NCI-H774 (cell line): Measurements from ENCODE around the gene KRT20.
"Not testable (repeated sequence)": the region's sequence is repeated elsewhere in the genome, so short reads cannot be mapped to it uniquely, and the experiment has no call there.

Experiments used
- DNase-seq: peaks from one replicate; lab custom pipeline; 2025; lab: John Stamatoyannopoulos, UW

The KRT20 gene

GRCh38 chr17:40896916-40897455 is 11.9 kb upstream of the KRT20 start:
- no peak for DNase-seq

DNA sequence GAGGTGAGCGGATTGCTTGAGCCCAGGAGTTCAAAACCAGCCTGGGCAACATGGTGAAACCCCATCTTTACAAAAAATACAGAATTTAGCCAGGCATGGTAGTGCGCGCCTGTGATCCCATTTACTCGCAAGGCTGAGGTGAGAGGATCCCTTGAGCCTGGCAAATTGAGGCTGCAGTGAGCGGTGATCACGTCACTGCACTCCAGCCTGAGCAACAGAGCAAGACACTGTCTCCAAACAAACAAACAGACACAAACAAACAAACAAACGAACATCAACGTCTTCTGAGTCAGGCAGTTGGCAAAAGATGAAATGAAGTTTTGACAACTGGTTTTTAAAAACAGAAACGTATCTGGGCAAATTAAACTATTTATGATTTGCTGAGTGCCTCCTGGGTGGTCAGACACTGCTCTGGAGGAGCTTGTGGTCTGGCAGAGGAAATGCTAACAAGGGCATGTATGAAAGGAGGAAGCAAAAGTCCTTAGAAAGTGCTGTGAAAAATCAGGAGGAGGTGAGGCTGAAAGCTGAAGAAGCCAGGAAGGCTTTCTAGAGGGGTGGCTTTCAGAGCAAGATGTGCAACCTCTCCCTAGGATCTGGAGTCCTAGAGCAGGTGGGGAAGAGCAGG is 10.2 kb upstream of the KRT20 start:
- DNase-seq: no peak

- no peak for DNase-seq
Measured at GRCh38 chr17:40888196-40888720, 3.2 kb upstream of the KRT20 start.

GRCh38 chr17:40886090-40886489 is 1.0 kb upstream of the KRT20 start:
- peak; percentile 66 for DNase-seq

- no peak for DNase-seq
Measured at GRCh38 chr17:40883626-40884334, 1.3 kb downstream of the KRT20 start.

- DNase-seq: no peak
Measured at GRCh38 chr17:40883031-40883430, 2.0 kb downstream of the KRT20 start.

DNA sequence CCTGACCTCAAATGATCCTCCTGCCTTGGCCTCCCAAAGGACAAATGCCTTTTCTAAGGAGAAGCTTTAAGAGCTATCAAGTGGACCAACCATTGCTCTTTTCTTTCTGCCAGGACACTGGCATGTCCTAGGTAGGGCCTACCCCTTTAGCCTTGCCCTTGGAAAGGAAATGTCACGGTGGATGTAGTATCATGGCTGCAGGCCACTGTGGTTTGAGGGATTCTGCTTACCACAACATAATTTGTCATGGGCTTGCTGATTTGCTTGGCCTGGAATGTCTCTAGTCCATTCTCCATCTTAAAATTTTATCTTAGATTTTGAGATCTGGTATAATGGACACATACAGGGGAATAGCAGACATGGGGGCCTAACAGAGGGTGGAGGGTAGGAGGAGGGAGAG is 6.0 kb downstream of the KRT20 start:
- no peak for DNase-seq

- no peak for DNase-seq
Measured at GRCh38 chr17:40878044-40878443, 7.0 kb downstream of the KRT20 start.

GRCh38 chr17:40873801-40874200 is 11.2 kb downstream of the KRT20 start:
- no peak for DNase-seq

DNA sequence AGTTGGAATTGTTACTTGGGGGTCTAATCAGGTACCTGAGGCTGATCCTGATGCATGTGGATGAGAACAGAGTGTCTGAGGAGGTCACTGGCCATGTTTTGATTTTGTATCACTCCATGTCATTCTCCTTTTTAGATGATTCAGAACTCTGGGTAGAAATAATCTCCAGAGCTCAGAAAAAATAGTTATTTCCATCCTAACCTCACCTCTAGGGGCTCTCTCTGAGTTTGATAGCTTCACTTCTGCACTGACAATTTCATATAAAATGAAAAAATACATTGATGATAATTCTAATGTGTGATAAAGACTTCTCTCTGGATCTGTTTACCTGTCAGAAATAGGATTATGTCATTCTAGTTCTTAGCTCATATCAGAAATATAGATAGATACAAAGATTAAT is 11.8 kb downstream of the KRT20 start:
- DNase-seq: no peak

- no peak for DNase-seq
Measured at GRCh38 chr17:40872416-40872815, 12.6 kb downstream of the KRT20 start.

- no peak for DNase-seq
Measured at GRCh38 chr17:40871316-40871715, 13.7 kb downstream of the KRT20 start.

- no peak for DNase-seq
Measured at GRCh38 chr17:40870136-40870535, 14.9 kb downstream of the KRT20 start.

DNA sequence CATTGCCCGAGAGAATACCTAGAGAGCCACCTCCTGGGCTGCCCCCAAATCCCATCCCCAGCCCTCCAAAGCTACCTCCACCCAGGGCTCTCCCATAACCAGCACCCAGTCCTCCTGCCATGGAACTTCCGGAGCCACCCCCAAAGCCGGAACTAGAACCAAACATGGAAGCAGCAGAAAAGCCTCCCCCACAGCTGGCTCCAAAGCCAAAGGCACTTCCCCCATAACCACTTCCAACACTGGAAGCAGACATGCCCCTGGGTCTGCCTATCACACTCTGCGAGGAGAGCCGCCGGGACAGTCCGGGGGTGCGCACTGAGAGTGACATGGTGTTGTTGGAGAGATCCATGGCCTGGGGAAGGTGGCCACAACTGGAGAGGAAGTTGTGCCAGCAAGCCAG is 18.2 kb downstream of the KRT20 start, which contains the start of gene KRT12:
Gene KRT12 (minus strand): TSS at position 386 of the 400 bp plus-strand sequence. CDS start 37 bp downstream, at position 349.
- no peak for DNase-seq

- DNase-seq: no peak
Measured at GRCh38 chr17:40864661-40865390, 20.2 kb downstream of the KRT20 start.

GRCh38 chr17:40862985-40863733 is 21.9 kb downstream of the KRT20 start:
- DNase-seq: no peak

GRCh38 chr17:40859536-40859935 is 25.5 kb downstream of the KRT20 start:
- DNase-seq: no peak

GRCh38 chr17:40858667-40859066 is 26.4 kb downstream of the KRT20 start:
- not testable (repeated sequence) for DNase-seq

DNA sequence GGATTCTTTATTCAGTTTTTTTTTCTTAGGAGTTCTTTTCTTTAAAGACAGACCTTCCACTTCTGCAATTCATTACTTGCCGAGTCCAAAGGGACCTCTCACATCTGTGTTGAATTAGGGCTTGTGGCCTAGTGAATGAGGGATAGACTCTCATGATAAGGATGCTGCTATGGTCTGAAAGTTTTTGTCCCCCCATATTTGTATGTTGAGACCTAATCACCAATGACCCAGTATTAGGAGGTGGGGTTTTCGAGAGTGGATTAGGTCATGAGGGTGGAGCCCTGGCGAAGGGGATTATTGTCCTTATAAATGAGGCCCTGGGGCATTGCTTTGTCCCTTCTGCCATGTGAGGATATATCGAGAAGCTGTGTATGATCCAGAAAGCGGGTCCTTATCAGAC is 27.5 kb downstream of the KRT20 start:
- DNase-seq: no peak

- DNase-seq: no peak
Measured at GRCh38 chr17:40854175-40854814, 30.7 kb downstream of the KRT20 start.

DNA sequence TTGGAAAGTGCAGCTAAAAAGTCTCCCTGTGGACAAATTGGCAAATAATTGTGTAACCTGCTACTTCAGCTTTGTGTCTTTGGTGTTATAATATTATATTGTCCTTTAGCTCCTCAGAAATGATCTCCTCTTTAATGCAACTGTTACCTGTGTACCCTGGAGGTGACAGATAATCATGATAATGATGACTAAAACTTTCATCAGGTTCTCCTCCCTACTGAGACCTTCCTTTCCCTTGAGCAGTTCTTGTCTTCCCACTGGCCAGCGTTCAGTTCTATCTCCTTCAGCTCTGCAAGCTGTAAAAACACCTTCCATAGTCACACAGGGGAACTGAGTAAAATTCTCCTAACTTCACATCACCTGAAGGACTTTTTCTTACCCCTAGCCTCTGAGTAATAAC is 32.7 kb downstream of the KRT20 start:
- DNase-seq: no peak
